Measurements from ENCODE around the gene MYO9A. TPM values are rescaled to one million over a fixed set of nuclear protein-coding genes. Genes with fewer than 3 reads are reported as not detected.

Gene MYO9A
- total RNA-seq, 1 donor = 55.9 TPM

GRCh38 chr15:71945012-71945411, 172.9 kb downstream of the MYO9A start:
- TF ChIP-seq CTCF (IDR thresholded peaks at IDR 0.05; ENCODE audit: insufficient read depth, low read length) = no peak
- H3K4me3 ChIP-seq (ENCODE audit: low read depth, low read length) = no peak overlapping the region
- no peak for DNase-seq (ENCODE audit: low read depth)

GRCh38 chr15:71943806-71944205, 174.1 kb downstream of the MYO9A start:
- no peak for TF ChIP-seq CTCF (IDR thresholded peaks at IDR 0.05; ENCODE audit: insufficient read depth, low read length)
- DNase-seq (ENCODE audit: low read depth) = no peak
- no peak overlapping the region for H3K4me3 ChIP-seq (ENCODE audit: low read depth, low read length)

DNA sequence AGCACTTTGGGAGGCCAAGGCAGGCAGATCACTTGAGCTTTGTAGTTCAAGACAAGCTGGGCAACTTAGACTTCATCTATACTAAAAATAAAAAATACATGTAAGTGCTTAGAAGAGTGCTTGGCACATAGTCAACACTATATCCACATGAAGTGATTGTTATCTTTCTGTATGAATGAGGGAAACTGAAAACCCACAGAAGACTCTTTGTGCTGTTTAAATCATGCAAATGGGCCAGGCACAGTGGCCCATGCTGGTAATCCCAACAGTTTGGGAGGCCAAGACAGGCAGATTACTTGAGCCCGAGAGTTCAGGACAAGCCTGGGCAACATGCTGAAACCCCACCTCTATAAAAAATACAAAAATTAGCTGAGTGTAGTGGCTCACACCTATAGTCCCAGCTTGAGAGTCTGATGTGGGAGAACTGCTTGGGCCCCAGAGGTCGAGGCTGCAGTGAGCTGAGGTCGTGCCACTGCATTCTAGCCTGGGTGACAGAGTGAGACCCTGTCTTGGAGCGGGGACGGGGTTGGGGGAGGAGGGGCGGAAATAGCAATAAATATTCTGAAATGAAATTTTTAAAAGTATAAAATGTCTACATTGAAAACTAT, 177.9 kb downstream of the MYO9A start:
- no peak for DNase-seq (ENCODE audit: low read depth)
- no peak for TF ChIP-seq CTCF (IDR thresholded peaks at IDR 0.05; ENCODE audit: insufficient read depth, low read length)
- no peak overlapping the region for H3K4me3 ChIP-seq (ENCODE audit: low read depth, low read length)

GRCh38 chr15:71937650-71938311, 180.2 kb downstream of the MYO9A start:
- no peak for DNase-seq (ENCODE audit: low read depth)
- TF ChIP-seq CTCF (IDR thresholded peaks at IDR 0.05; ENCODE audit: insufficient read depth, low read length) = no peak

GRCh38 chr15:71934446-71934845, 183.5 kb downstream of the MYO9A start:
- no peak for DNase-seq (ENCODE audit: low read depth)

More at GRCh38 chr15:71937650-71938311, 180.2 kb downstream of the MYO9A start:
- no peak overlapping the region for H3K4me3 ChIP-seq (ENCODE audit: low read depth, low read length)

GRCh38 chr15:71932689-71933088, 185.3 kb downstream of the MYO9A start:
- DNase-seq (ENCODE audit: low read depth) = no peak
- TF ChIP-seq CTCF (IDR thresholded peaks at IDR 0.05; ENCODE audit: insufficient read depth, low read length) = no peak
- no peak overlapping the region for H3K4me3 ChIP-seq (ENCODE audit: low read depth, low read length)

More at GRCh38 chr15:71934446-71934845, 183.5 kb downstream of the MYO9A start:
- no peak overlapping the region for H3K4me3 ChIP-seq (ENCODE audit: low read depth, low read length)
- TF ChIP-seq CTCF (IDR thresholded peaks at IDR 0.05; ENCODE audit: insufficient read depth, low read length) = no peak
